HFFc6 (cell line): ENCODE results near the gene SAMD11. TPM values are rescaled to one million over a fixed set of nuclear protein-coding genes. Genes with fewer than 3 reads are reported as not detected.

ENCODE experiments used
- DNase-seq: peaks from one replicate; pipeline ENCODE4 v3.0.0-alpha.2; 2018
- H3K27ac Mint-ChIP-seq: 2 replicates; pipeline ENCODE4 v1.8.0; 2020; ENCODE audit warnings: mild to moderate bottlenecking, mixed read lengths
- H3K27me3 Mint-ChIP-seq: 2 replicates; pipeline ENCODE4 v1.8.0; 2021; ENCODE audit warnings: mild to moderate bottlenecking, moderate library complexity, mixed read lengths; ENCODE audit not compliant: insufficient read depth
- H3K36me3 Mint-ChIP-seq: 2 replicates; pipeline ENCODE4 v1.8.0; 2021; ENCODE audit warnings: low read depth, mixed read lengths
- H3K4me1 Mint-ChIP-seq: 2 replicates; pipeline ENCODE4 v1.8.0; 2020; ENCODE audit warnings: low read depth, mixed read lengths
- H3K4me3 Mint-ChIP-seq: 2 replicates; pipeline ENCODE4 v1.8.0; 2020; ENCODE audit warnings: mild to moderate bottlenecking, moderate library complexity, mixed read lengths
- H3K9me3 Mint-ChIP-seq: 2 replicates; pipeline ENCODE4 v1.8.0; 2020; ENCODE audit warnings: mild to moderate bottlenecking, mixed read lengths
- CTCF ChIP-seq: fragments of 200-600 bp; sonication (generic); IDR thresholded peaks from 2 replicates; pipeline ENCODE4 v1.5.0; 2021; ENCODE audit warnings: antibody characterized with exemption, mild to moderate bottlenecking
- total RNA-seq, 6 experiments: library from RNA; stranded (reverse); fragmentation: NEBNext Ultra II Directional; extraction: Animal tissue kit (Norgen Biotek cat#: 25700); gene quantifications; 2 replicates in 1 of 6; 3 replicates in 5 of 6; pipeline ENCODE4 v1.2.3, GENCODE V29; 2021

Gene SAMD11
- total RNA-seq, 6 experiments from 2014 or later: 20.6 to 29.3 (median 27.5) TPM

DNA sequence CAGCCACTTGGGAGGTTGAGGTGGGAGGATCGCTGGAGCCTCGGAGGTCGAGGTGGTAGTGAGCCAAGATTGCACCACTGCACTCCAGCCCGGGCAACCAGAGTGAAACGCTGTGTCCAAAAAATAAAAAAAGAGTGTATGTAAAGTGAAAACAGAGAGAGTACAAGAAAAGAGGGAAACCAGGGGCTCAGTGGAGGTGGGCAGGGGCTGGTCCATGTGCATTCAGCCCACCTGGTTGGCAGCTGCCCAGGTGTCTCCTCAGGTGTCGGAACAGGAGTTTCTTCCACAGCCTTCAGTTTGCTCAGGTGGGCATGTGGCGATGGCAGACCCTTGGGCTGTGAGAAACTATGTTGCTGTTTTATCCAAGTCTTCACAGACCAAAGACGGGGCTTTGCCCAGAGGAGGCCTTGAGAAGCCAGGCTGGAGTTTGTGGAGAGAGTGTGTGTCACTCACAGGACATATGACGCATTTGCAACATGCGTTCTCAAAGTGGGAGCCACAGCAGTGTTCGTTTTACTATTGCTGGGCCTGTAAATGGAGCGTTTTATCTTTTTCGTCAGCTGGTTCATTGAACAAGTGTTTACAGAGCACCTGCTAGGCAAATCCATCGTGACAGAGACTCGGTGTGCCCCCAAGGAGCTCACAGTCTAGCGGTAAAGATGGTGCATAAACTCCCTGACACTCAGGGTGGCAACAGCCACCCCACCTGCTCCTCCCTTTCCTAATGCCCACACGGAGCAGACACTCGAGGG is 22.4 kb upstream of the SAMD11 start:
- Mint-ChIP-seq H3K27ac (no peak overlapping the region), H3K36me3 (no peaks in the 10 kb centered on the region), H3K9me3 (no peaks in the 10 kb centered on the region), H3K4me3 (no peak overlapping the region), H3K4me1 (peaks cover 12% of the 10 kb centered on the region), H3K27me3 (peaks cover 19% of the 10 kb centered on the region)
- no peak for TF ChIP-seq CTCF
- no peak for DNase-seq

GRCh38 chr1:902802-903201 is 20.9 kb upstream of the SAMD11 start:
- Mint-ChIP-seq H3K4me1 (peaks cover 24% of the 10 kb centered on the region), H3K27me3 (peaks cover 9% of the 10 kb centered on the region), H3K9me3 (no peaks in the 10 kb centered on the region), H3K36me3 (no peaks in the 10 kb centered on the region), H3K4me3 (0 out of 2 replicates have a peak overlapping the region, but pooled peaks have one; percentile 9), H3K27ac (no peak overlapping the region)
- no peak for DNase-seq
- TF ChIP-seq CTCF: no peak

DNA sequence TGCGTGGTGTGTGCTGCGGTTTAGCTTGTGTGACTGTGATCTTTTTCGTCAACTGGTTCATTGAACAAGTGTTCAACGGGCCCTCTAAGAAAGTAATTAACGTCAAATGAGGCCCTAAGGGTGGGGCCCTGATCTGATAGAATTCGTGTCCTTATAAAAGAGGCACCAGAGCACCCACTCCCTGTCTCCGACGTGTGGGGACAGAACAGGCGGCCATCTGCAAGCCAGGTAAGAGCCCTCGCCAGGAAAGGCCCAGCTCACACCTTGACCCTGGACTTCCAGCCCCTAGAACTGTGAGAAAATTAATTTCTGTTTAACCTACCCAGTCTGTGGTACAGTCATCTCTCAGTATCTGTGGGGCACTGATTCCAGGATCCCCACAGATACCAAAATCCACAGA is 20.4 kb upstream of the SAMD11 start:
- H3K4me3 Mint-ChIP-seq: peak overlapping the region; percentile 9
- peaks cover 4% of the 10 kb centered on the region for H3K27me3 Mint-ChIP-seq
- no peaks in the 10 kb centered on the region for H3K36me3 Mint-ChIP-seq
- TF ChIP-seq CTCF: no peak
- H3K4me1 Mint-ChIP-seq: peaks cover 24% of the 10 kb centered on the region
- no peaks in the 10 kb centered on the region for H3K9me3 Mint-ChIP-seq
- DNase-seq: no peak
- no peak overlapping the region for H3K27ac Mint-ChIP-seq

- peak overlapping the region; percentile 9; the same call in 1 of the 2 replicates for H3K4me3 Mint-ChIP-seq
- no peaks in the 10 kb centered on the region for H3K36me3 Mint-ChIP-seq
- H3K9me3 Mint-ChIP-seq: no peaks in the 10 kb centered on the region
- no peaks in the 10 kb centered on the region; the same call in 1 of the 2 replicates for H3K27me3 Mint-ChIP-seq
- peaks cover 24% of the 10 kb centered on the region for H3K4me1 Mint-ChIP-seq
- DNase-seq: no peak
- H3K27ac Mint-ChIP-seq: no peak overlapping the region
- no peak for TF ChIP-seq CTCF
These were observed 19.9 kb upstream of the SAMD11 start for GRCh38 chr1:903721-904271.

GRCh38 chr1:904310-904950 is 19.3 kb upstream of the SAMD11 start:
- Mint-ChIP-seq H3K36me3 (no peaks in the 10 kb centered on the region), H3K4me3 (peak overlapping the region; percentile 81), H3K4me1 (peaks cover 24% of the 10 kb centered on the region), H3K27ac (peak overlapping the region; percentile 75), H3K27me3 (no peaks in the 10 kb centered on the region; the same call in 1 of the 2 replicates), H3K9me3 (no peaks in the 10 kb centered on the region)
- TF ChIP-seq CTCF: peak; percentile 95
- peak; percentile 77 for DNase-seq
